ENCODE measurements around the gene ASGR2.

The ASGR2 gene

DNA sequence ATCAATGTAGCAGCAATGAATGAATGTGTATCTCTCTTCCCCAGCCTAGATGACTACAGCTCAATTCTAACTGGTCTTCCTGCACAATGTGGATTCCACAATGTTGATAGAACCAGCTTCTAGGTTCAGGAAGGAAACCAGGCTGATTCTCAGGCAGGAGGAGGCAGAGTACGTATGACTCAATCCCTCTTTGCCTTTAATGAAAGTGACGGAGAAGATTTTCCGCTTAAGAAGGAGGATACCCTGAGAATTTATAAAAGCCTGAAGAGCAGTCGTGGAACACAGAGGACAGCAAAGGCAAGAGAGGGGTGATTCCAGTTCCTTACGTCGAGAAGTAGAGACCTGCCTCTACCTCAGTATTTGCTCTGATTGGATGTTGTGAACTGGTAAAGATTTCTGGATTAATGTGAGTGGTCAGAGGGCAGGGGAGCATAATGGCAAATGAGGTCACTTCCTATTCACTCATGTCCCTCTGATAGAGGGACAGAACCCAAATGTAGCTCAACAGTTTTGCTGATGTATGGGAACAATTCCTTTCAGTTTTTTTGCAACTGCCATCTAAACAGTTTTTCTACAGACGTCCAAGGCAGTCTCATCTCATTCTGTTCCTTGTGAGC is 55.7 kb downstream of the ASGR2 start:
- no peak for DNase-seq

GRCh38 chr17:7056386-7056785 is 58.2 kb downstream of the ASGR2 start:
- no peak for DNase-seq

Data from CD4-positive, alpha-beta T cell treated with Interleukin-21 for 1 hour (primary cell).